Activated CD8-positive, alpha-beta memory T cell treated with anti-CD3 and anti-CD28 coated beads, Interleukin-2, amount 50 U/mL, for 1 hour (primary cell): ENCODE results near the gene PRKD2.
A peak's percentile ranks its signal among the peaks of the same experiment; 100 is the strongest.

ENCODE experiments used
- DNase-seq: peaks from one replicate; pipeline ENCODE4 v3.0.0-alpha.2; 2020; ENCODE audit errors: extremely low read depth

The PRKD2 gene

DNA sequence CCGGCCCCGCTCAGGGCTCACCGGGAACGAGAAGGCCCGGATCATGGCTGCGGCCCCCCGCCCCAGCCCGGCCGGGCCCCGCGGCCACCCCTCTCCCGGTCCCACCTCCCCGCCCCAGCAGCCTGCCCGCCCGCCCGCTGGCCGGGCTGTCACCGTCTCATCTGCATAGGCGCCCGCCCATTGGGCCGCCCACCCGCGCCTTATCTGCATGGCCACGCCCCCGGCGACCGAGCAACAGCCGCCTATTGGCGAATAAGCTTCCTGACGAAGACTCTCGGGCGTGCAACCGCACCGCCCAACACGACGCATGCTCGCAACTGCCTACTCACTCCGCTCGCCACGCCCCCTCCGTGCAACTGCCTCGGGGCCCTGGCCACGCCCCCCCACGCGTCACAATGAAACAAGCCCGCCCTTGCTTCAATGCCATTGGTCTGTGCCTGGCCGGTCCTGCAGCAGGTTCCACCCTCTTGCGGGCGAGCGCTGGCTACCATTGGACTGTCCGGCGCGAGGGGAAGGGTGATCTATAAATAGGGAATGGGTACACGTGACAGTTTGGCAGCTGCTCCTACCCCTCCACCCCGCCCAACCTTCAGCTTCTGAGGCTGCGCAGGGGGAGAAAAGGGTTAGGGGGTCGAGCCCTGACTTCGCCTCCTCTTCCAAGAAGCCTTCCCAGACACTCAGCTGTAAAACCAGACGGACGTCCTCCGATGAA lies 55.7 kb downstream of the PRKD2 start, which contains the start of gene DACT3:
Gene DACT3, minus strand, starts transcription at position 163 of the 712 bp plus-strand sequence. Its CDS starts 118 bp downstream, at position 45.
- peak; percentile 99 for DNase-seq

GRCh38 chr19:46660551-46661019 lies 56.3 kb downstream of the PRKD2 start:
- no peak for DNase-seq

DNA sequence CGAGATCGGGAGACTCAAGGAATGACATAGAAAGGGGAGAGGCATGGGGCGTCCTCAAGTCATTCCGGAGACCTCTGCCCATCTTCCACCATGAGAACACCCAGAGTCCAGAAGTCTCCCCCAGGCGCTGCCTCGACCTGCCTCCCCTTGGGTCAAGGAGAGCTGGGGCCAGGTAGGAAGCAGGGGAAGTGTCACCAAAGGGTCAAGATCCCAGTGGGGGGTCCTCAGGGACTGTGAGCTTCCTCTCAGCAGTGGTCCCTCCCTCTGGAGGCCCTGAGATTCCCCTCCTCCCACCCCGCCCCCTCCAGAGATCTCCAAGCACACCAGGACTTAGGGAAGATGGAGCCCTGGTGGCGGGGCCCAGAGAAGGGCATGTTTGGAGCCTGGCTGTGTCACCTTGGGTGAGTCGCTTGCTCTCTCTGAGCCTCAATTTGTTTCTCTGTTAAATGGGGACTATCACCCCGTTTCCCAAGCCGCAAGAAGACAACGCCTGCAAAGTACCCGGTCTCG lies 56.9 kb downstream of the PRKD2 start:
- DNase-seq = no peak

GRCh38 chr19:46659151-46660007 lies 57.5 kb downstream of the PRKD2 start:
- no peak for DNase-seq

- no peak for DNase-seq
Observed at GRCh38 chr19:46656541-46656940, 60.4 kb downstream of the PRKD2 start.

GRCh38 chr19:46654621-46655152 lies 62.2 kb downstream of the PRKD2 start:
- no peak for DNase-seq

GRCh38 chr19:46650445-46650844 lies 66.5 kb downstream of the PRKD2 start:
- DNase-seq = no peak

DNA sequence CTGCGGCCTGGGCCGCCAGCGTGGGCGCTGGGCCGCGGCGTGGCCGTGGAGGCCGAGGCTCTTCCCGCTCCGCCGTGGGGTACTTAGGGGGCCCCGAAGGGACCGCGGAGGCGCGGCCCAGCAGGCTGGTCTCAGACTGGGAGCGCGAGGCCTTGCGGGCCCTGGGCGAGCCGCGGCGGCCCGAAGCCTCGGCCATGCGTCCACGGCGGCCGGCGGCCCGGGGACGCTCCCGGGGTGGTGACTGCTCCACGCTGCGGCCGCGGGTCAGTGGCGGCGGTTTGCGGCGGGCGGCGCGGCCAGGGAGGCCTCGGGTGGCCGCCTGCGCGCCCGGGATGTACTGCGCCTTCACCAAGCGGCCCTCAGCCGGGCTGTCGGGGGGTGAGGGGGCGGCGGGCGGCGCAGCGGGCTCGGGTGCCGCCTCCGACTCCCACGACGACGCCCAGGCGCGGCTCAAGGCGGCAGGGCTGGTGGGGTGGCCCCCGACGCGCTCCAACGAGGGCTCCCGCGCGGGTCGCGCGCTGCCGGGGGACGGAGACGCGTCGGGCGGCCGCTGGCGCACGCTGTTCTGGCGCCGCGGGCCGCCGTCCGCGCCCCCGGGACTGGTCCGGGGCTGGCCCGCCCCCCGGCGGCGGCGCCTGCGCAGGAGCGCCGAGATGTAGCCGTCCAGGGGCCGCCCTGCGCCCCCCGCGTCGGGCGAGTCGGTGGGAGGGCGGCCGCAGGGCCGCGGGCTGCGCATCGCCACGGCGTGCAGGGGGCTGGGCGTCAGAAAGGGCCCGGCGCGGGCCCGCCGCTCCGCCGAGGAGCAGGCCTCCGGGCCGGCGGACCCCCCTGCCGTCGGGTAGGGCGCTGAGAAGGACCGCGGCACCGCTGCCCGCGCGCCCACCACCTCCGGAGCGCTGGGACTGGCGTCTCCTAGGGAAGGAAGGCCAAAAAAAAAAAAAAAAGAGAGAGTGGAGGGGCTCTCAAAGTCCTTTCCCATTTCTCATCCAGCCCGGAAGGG lies 67.7 kb downstream of the PRKD2 start:
- no peak for DNase-seq

- DNase-seq = no peak
Observed at GRCh38 chr19:46648060-46648960, 68.6 kb downstream of the PRKD2 start.

DNA sequence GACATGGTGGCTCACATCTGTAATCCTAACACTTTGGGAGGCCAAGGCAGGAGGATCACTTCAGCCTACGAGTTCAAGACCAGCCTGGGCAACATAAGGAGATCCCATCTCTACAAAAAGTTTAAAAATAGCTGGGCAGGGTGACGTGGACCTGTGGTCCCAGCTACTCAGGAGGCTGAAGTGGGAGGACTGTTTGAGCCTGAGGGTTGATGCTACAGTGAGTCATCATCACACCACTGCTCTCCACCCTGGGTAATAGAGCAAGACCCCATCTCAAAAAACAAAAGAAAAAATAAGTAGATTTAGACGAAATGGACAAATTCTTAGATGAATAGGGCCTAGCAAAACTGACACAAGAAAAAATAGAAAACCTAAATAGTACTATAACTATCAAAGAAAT lies 70.5 kb downstream of the PRKD2 start:
- no peak for DNase-seq

DNA sequence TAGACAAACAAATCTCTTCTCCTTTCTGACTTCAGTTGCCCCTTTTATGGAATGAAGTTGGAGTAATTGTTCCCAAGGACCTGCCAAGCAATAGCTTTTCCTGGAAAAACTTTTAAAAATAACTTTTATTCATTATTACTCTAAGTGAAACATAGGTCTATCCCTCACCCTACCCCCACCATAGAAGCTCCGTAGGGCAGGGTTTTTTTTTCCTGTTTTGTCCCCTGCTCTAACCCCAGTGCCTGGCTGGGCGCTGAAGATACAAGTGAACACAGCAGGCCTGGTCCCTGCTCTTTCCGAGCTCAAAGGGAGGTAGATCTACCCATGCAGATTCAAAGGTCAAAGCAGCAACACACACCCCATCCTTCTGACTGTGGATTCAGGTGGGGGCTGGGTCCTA lies 72.2 kb downstream of the PRKD2 start:
- no peak for DNase-seq

DNA sequence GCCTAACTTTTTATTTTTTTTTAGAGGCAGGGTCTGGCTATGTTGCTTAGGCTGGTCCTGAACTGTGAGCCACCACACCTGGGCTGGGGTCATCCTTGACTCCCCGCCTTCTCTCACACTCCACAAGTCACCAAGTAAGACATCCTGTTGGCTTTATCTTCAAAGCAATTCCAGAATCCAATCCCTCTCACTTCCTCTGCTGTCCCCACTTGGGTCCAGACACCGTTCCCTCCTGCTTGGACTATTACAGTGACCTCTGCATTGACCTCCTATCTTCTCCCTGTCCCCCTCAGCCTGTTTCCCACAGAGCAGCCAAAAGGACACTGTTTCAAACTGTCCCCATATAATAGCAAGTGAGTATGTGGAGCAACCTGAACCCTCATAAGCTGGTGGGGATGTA lies 76.3 kb downstream of the PRKD2 start:
- DNase-seq = no peak

- no peak for DNase-seq
Observed at GRCh38 chr19:46639358-46640182, 77.3 kb downstream of the PRKD2 start.

DNA sequence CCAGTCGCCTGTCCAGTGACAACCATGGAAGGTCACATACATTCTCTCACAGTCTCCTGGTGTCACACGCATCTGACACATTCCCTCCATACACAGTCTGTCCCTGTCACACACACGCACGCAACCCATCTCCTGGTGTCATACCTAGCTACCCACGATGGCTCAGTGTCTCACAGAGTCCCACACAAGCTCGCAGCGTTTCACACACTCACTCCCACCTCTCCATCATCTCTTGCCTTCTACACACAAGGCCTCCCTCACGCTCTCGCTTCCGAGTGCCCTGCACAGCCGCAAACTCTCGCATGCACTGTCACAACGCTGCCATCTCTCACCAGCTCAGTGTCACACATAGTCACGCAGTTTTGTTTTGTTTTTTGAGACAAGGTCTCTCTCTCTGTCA lies 79.7 kb downstream of the PRKD2 start:
- no peak for DNase-seq

DNA sequence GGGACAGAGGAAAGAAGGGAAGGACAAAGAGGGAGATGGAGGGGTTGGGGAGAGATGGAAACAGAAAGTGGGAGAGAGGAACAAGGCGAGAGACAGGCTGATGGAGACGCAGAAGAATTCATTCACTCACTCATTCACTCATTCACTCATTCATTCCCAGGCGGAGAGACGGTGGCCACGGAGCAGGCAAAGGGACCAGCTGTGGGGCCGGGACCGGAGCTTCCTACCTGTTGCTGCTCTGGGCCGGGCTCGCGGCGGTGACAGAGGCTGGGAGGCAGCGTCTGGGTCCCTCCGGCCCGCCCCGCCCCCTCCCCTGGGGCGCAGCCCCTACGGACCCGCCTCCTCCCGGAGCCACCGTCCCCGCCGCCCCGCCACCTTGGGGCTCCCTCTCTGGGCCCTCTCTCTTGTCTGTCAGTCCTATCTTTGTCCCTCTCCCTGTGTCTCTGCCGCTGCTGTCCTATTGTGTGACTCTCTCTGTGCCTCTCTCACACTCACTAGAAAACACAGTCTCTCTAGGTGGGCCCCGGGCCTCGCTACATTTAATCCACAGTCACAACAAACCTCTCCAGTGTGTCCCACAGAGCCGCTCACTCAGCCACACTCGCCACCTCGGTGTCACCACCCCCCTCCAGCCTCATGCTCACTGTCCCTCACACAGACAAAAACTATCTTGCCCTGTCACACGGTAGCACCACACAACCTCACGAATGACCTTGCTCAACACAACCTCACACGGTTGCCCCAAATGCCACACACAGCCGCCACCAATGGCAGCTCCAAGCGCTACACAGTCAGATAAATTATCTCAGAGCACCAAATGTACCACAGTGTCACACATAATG lies 80.8 kb downstream of the PRKD2 start, which contains the start of gene GNG8:
Gene GNG8, minus strand, starts transcription at position 283 of the 842 bp plus-strand sequence. CDS start 1,520 bp downstream, outside the sequence.
- no peak for DNase-seq

DNA sequence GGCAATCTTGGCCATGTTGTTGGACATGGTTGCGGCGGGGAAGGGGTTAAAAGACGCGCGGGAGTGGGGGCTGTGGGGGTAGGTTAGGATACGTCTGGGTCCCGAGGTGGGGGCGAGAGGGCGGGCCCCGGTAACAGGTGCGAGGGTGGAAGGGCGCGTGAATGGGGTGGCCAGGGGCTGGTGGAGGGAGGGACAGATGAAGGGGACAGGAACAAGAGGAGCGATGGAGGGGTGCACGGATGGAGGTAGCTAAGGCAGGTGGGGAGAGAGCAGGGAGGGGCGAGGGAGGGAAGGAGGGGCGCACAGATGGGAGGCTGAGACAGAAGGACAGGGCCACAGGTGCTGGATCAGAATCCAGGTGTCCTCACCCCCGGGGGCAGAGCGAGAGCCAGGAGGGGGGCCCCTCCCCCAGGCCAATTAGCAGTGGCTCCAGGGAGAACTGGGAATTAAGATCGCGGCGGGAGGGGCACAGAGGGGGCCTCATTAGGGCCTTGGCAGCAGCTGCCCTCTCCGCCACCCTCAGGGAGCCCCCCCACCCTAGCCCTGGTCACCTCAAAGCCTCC lies 82.2 kb downstream of the PRKD2 start:
- DNase-seq = no peak

DNA sequence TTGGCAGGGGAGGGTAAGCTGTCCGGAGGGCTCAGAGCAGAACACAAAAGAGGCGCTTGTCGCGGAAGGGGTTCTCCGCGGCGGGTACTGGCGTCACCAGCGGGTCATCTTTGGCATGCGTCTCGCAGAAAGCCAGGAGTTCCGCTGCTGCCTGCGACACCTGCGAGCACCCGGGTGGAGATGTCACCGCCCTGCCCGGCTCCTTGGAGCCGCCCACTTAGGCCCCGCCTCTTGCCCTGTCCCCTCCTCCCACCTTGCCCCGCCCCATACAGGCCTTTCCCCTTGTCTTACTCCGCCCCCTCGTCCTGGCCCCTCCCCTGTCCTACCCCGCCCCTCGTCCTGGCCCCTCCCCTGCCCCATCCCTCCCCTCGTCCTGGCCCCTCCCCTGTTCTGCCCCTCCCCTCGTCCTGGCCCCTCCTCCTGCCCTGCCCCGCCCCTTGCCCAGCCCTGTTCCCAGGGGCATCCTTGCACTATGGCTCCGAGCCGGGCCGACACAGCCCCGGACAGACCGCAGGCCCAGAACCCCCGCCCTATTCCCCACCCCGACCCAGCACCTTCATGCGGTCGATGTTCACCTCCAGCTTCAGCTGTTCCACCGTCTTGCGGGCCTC lies 82.8 kb downstream of the PRKD2 start:
- DNase-seq = peak; percentile 87
